Measurements from ENCODE around the gene NLGN3.

The NLGN3 gene

GRCh38 chrX:71214604-71215337 lies 70.1 kb downstream of the NLGN3 start:
- DNase-seq (ENCODE audit: low read depth) = no peak

DNA sequence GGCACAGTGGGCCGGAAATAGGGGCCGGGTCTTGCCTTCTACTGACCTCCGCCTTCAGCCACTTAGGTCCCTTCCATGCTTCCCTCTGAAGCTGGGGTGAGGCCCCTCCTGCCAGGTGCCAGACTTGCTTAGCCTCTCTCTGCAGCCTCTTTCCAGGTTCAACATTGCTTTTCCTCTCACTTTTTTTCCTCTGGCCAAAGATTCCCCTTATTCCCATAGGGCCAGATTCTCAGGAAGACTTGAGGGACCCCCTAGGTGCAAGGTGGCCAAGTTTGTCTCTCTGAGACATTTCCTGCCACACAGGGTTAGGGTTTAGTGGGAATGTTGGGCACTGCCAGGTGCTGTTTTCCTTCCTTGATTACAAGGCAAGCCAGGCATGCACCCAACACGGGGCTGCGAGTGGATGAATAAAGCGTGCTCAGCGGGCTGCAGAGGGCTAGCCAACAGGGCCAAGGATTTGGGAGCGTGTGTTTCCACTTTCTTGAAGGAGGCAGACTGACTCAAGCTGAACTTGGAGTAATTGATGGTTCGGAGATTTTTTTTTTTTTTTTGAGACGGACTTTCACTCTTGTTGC lies 70.8 kb downstream of the NLGN3 start:
- no peak for DNase-seq (ENCODE audit: low read depth)

DNA sequence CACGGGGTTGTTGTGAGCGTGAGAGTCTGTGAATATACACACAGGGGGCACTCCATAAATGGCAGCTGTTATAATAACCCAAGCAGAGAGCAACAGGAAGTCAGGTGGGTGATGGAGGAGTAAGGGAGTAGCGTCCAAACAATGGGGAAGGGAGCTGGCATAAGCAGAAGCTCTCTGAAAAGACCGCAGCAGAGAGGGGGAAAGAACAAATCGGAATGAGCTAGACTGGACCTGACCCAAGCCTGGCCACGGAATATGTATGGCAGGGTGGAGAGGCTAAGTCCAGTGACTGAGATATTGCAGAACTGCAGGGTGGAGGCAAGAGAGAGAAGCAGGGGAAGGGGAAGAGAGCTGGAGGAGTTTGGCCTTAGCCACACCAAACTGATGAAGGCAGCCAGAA lies 71.8 kb downstream of the NLGN3 start:
- DNase-seq (ENCODE audit: low read depth) = no peak

GRCh38 chrX:71217298-71217697 lies 72.7 kb downstream of the NLGN3 start:
- no peak for DNase-seq (ENCODE audit: low read depth)

All from activated gamma-delta T cell treated with anti-CD3 and anti-CD28 coated beads, Interleukin-2, amount 50 U/mL, for 16 hours (primary cell).